ENCODE data around the gene IFNW1. TPM values are rescaled to one million over a fixed set of nuclear protein-coding genes. Genes with fewer than 3 reads are reported as not detected.

IFNW1 gene
- total RNA-seq, 2 experiments from 2014 or later = not detected

GRCh38 chr9:21110708-21111576 is 30.7 kb downstream of the IFNW1 start:
- peak; percentile 91 for TF ChIP-seq CTCF (IDR thresholded peaks at IDR 0.05)
- Mint-ChIP-seq H3K9me3 (no peaks in the 10 kb centered on the region), H3K36me3 (ENCODE audit: low read depth) (no peaks in the 10 kb centered on the region), H3K27ac (no peak overlapping the region), H3K27me3 (no peaks in the 10 kb centered on the region), H3K4me1 (ENCODE audit: low read depth) (no peaks in the 10 kb centered on the region), H3K4me3 (no peak overlapping the region)
- ATAC-seq (peak; percentile 87), DNase-seq (peak; percentile 18)
- ChIA-PET CTCF (interaction anchor here (0.6 to 3.3 kb wide), 63 partner anchors 8 to 1646 kb away, joined by 3 to 42 read pairs (median 4); partner anchors contain the start of genes HACD4, IFNB1 and MLLT3), POLR2A (no interaction called here)
- intact Hi-C loops (cut with micrococcal nuclease) = loop anchor here (2.0 to 10.0 kb wide), 5 partner anchors 159 to 1184 kb away; no protein-coding TSS in a partner anchor

- Mint-ChIP-seq H3K36me3 (ENCODE audit: low read depth) (no peaks in the 10 kb centered on the region), H3K4me3 (no peak overlapping the region), H3K9me3 (no peaks in the 10 kb centered on the region), H3K27ac (no peak overlapping the region), H3K4me1 (ENCODE audit: low read depth) (peaks cover 7% of the 10 kb centered on the region), H3K27me3 (no peaks in the 10 kb centered on the region)
- ATAC-seq = no peak
- ChIA-PET POLR2A (no interaction called here), CTCF (interaction anchor here (0.7 to 1.8 kb wide), 7 partner anchors 9 to 748 kb away, joined by 3 to 7 read pairs (median 3); partner anchors contain the start of genes HACD4 and IFNB1)
- no peak for TF ChIP-seq CTCF (IDR thresholded peaks at IDR 0.05)
- no peak for DNase-seq
- intact Hi-C loops (cut with micrococcal nuclease) = no loop called here
These were observed 36.8 kb downstream of the IFNW1 start for GRCh38 chr9:21104787-21105186.

GRCh38 chr9:21102305-21102704 is 39.3 kb downstream of the IFNW1 start:
- intact Hi-C loops (cut with micrococcal nuclease) = no loop called here
- ChIA-PET CTCF (interaction anchor here (1.5 to 2.3 kb wide), 2 partner anchors 9 to 10 kb away, joined by 3 to 12 read pairs; no protein-coding TSS in a partner anchor), POLR2A (no interaction called here)
- Mint-ChIP-seq H3K27me3 (no peaks in the 10 kb centered on the region), H3K4me1 (ENCODE audit: low read depth) (peaks cover 10% of the 10 kb centered on the region), H3K9me3 (peaks cover under 1% of the 10 kb centered on the region), H3K36me3 (ENCODE audit: low read depth) (peaks cover 3% of the 10 kb centered on the region), H3K4me3 (no peak overlapping the region), H3K27ac (no peak overlapping the region)
- no peak for TF ChIP-seq CTCF (IDR thresholded peaks at IDR 0.05)
- ATAC-seq = no peak
- DNase-seq = no peak

GRCh38 chr9:21097817-21098216 is 43.8 kb downstream of the IFNW1 start:
- peaks cover 8% of the 10 kb centered on the region for H3K36me3 Mint-ChIP-seq (ENCODE audit: low read depth)
- intact Hi-C loops (cut with micrococcal nuclease) = loop anchor here (5.0 kb wide), 1 partner anchor 96 kb away; no protein-coding TSS in a partner anchor
- no peak for TF ChIP-seq CTCF (IDR thresholded peaks at IDR 0.05)
- peaks cover 2% of the 10 kb centered on the region for H3K9me3 Mint-ChIP-seq
- H3K27ac Mint-ChIP-seq = no peak overlapping the region
- ChIA-PET POLR2A (no interaction called here), CTCF (interaction anchor here (0.9 to 1.5 kb wide), 3 partner anchors 11 to 1187 kb away, joined by 3 read pairs; no protein-coding TSS in a partner anchor)
- no peak overlapping the region for H3K4me3 Mint-ChIP-seq
- no peak for ATAC-seq
- H3K4me1 Mint-ChIP-seq (ENCODE audit: low read depth) = peaks cover 31% of the 10 kb centered on the region
- no peak for DNase-seq
- no peaks in the 10 kb centered on the region for H3K27me3 Mint-ChIP-seq

- Mint-ChIP-seq H3K4me1 (ENCODE audit: low read depth) (peaks cover 36% of the 10 kb centered on the region), H3K36me3 (ENCODE audit: low read depth) (peaks cover 8% of the 10 kb centered on the region), H3K27ac (peak overlapping the region; percentile 93), H3K9me3 (peaks cover 2% of the 10 kb centered on the region), H3K4me3 (peak overlapping the region; percentile 75), H3K27me3 (no peaks in the 10 kb centered on the region)
- ChIA-PET CTCF (interaction anchor here (0.7 to 2.0 kb wide), 8 partner anchors 8 to 1186 kb away, joined by 3 to 12 read pairs (median 4); partner anchors contain the start of gene IFNB1), POLR2A (interaction anchor here (0.7 to 2.2 kb wide), 3 partner anchors 16 to 560 kb away, joined by 3 to 12 read pairs (median 7); partner anchors contain the start of gene HACD4)
- intact Hi-C loops (cut with micrococcal nuclease) = loop anchor here (5.0 kb wide), 1 partner anchor 95 kb away; no protein-coding TSS in a partner anchor
- ATAC-seq = peak; percentile 7
- TF ChIP-seq CTCF (IDR thresholded peaks at IDR 0.05) = no peak
- no peak for DNase-seq
These were observed 44.8 kb downstream of the IFNW1 start for GRCh38 chr9:21096901-21097255.

Measured in activated CD8-positive, alpha-beta T cell treated with anti-CD3 and anti-CD28 coated beads for 36 hours (primary cell).